OCI-LY1 (cell line): ENCODE results near the gene ALDH1A3.

Experiments
- H2AFZ ChIP-seq: fragments of 200-600 bp; sonication (generic), shearing (Covaris generic); 2 replicates; pipeline ENCODE4 v1.6.0; 2014; ENCODE audit warnings: antibody characterized with exemption, mild to moderate bottlenecking, low read length
- H3F3A ChIP-seq: fragments of 200-600 bp; sonication (generic), shearing (Covaris generic); 2 replicates; pipeline ENCODE4 v1.6.0; 2014; ENCODE audit warnings: mild to moderate bottlenecking, antibody characterized with exemption, low read length, moderate library complexity; ENCODE audit not compliant: insufficient read depth
- H3K27ac ChIP-seq: fragments of 200-600 bp; sonication (generic); 2 replicates; pipeline ENCODE4 v1.5.1; 2014; ENCODE audit warnings: low read length, mixed run types, mild to moderate bottlenecking, low read depth; ENCODE audit not compliant: poor library complexity, severe bottlenecking
- H3K27me3 ChIP-seq: fragments of 200-600 bp; sonication (generic); 2 replicates; pipeline ENCODE4 v1.6.0; 2014; ENCODE audit warnings: antibody characterized with exemption, mild to moderate bottlenecking, low read length, moderate library complexity; ENCODE audit not compliant: insufficient read depth
- H3K36me3 ChIP-seq: fragments of 200-600 bp; sonication (generic); 2 replicates; pipeline ENCODE4 v1.6.1; 2014; ENCODE audit warnings: mild to moderate bottlenecking, antibody characterized with exemption, low read length, moderate library complexity, mixed read lengths; ENCODE audit not compliant: insufficient read depth
- H3K4me1 ChIP-seq: fragments of 200-600 bp; sonication (generic); 2 replicates; pipeline ENCODE4 v1.5.1; 2014; ENCODE audit warnings: mild to moderate bottlenecking, low read length, moderate library complexity; ENCODE audit not compliant: insufficient read depth, severe bottlenecking
- H3K4me2 ChIP-seq: fragments of 200-600 bp; sonication (generic), shearing (Covaris generic); 2 replicates; pipeline ENCODE4 v1.6.1; 2014; ENCODE audit warnings: low read length
- H3K4me3 ChIP-seq: fragments of 200-600 bp; sonication (generic); 2 replicates; pipeline ENCODE4 v1.5.1; 2014; ENCODE audit warnings: low read length, low read depth, mild to moderate bottlenecking, mixed read lengths; ENCODE audit not compliant: poor library complexity, severe bottlenecking
- H3K79me2 ChIP-seq: fragments of 200-600 bp; shearing (Covaris generic); 2 replicates; pipeline ENCODE4 v1.6.1; 2016; ENCODE audit warnings: mixed run types, low read length, mixed read lengths; ENCODE audit not compliant: insufficient read depth
- H3K9ac ChIP-seq: fragments of 200-600 bp; sonication (generic), shearing (Covaris generic); 2 replicates; pipeline ENCODE4 v1.6.1; 2014; ENCODE audit warnings: mild to moderate bottlenecking, low read length, mixed read lengths
- H3K9me2 ChIP-seq: fragments of 200-600 bp; sonication (generic), shearing (Covaris generic); 2 replicates; pipeline ENCODE4 v1.6.1; 2014; ENCODE audit warnings: low read depth, mild to moderate bottlenecking, low read length, mixed read lengths
- H3K9me3 ChIP-seq: fragments of 200-600 bp; shearing (Covaris generic); 2 replicates; pipeline ENCODE4 v1.6.1; 2014; ENCODE audit warnings: low read length, mixed read lengths
- H4K20me1 ChIP-seq: fragments of 200-600 bp; sonication (generic), shearing (Covaris generic); 2 replicates; pipeline ENCODE4 v1.6.0; 2016; ENCODE audit warnings: mild to moderate bottlenecking, low read length; ENCODE audit not compliant: insufficient read depth
- CTCF ChIP-seq: fragments of 200-600 bp; sonication (generic), shearing (Covaris generic); IDR thresholded peaks from 2 replicates; pipeline ENCODE4 v1.5.1; 2017; ENCODE audit warnings: mild to moderate bottlenecking, antibody characterized with exemption, low read length, moderate library complexity, mixed read lengths
- EZH2 ChIP-seq: fragments of 200-600 bp; sonication (generic), shearing (Covaris generic); IDR thresholded peaks from 2 replicates; pipeline ENCODE4 v1.8.0; 2017; ENCODE audit warnings: borderline replicate concordance, mixed run types, mild to moderate bottlenecking, antibody characterized with exemption, low read length, moderate library complexity, mixed read lengths

ALDH1A3 gene

GRCh38 chr15:100941536-100941935 is 61.9 kb downstream of the ALDH1A3 start:
- Histone ChIP-seq H3K9ac (peak overlapping the region; percentile 32; the same call in 1 of the 2 replicates), H3K36me3 (peaks cover 53% of the 10 kb centered on the region), H3K27ac (peak overlapping the region; percentile 79), H4K20me1 (no peaks in the 10 kb centered on the region), H3F3A (no peaks in the 10 kb centered on the region), H3K9me3 (no peaks in the 10 kb centered on the region), H3K27me3 (no peaks in the 10 kb centered on the region), H3K79me2 (peaks cover 7% of the 10 kb centered on the region; the same call in 1 of the 2 replicates), H3K4me2 (peak overlapping the region; percentile 11; the same call in 1 of the 2 replicates), H3K4me1 (peaks cover 67% of the 10 kb centered on the region), H3K9me2 (no peaks in the 10 kb centered on the region), H3K4me3 (peak overlapping the region; percentile 21), H2AFZ (no peak overlapping the region)
- no peak for TF ChIP-seq CTCF
- no peak for TF ChIP-seq EZH2

- 0 out of 2 replicates have a peak, but pooled peaks cover 2% of the 10 kb centered on the region for H3K9me3 ChIP-seq
- peak overlapping the region; percentile 79 for H3K27ac ChIP-seq
- H3F3A ChIP-seq, result no peaks in the 10 kb centered on the region
- no peak for TF ChIP-seq EZH2
- TF ChIP-seq CTCF, result no peak
- peaks cover 61% of the 10 kb centered on the region for H3K36me3 ChIP-seq
- H3K4me2 ChIP-seq, result peak overlapping the region; percentile 11; the same call in 1 of the 2 replicates
- no peak overlapping the region for H2AFZ ChIP-seq
- no peaks in the 10 kb centered on the region for H4K20me1 ChIP-seq
- peaks cover 7% of the 10 kb centered on the region; the same call in 1 of the 2 replicates for H3K79me2 ChIP-seq
- H3K4me1 ChIP-seq, result peaks cover 62% of the 10 kb centered on the region
- no peaks in the 10 kb centered on the region for H3K27me3 ChIP-seq
- H3K9ac ChIP-seq, result 0 out of 2 replicates have a peak overlapping the region, but pooled peaks have one; percentile 8
- no peaks in the 10 kb centered on the region for H3K9me2 ChIP-seq
- no peak overlapping the region for H3K4me3 ChIP-seq
Measured at GRCh38 chr15:100942656-100943425, 63.2 kb downstream of the ALDH1A3 start.

- Histone ChIP-seq H3K4me1 (peaks cover 46% of the 10 kb centered on the region), H3K9me3 (0 out of 2 replicates have a peak, but pooled peaks cover 2% of the 10 kb centered on the region), H3K9ac (no peak overlapping the region), H3K79me2 (peaks cover 7% of the 10 kb centered on the region; the same call in 1 of the 2 replicates), H3K36me3 (peaks cover 59% of the 10 kb centered on the region), H3K27ac (peak overlapping the region; percentile 79), H3K4me2 (no peak overlapping the region), H3K4me3 (no peak overlapping the region), H2AFZ (no peak overlapping the region), H3K9me2 (no peaks in the 10 kb centered on the region), H4K20me1 (no peaks in the 10 kb centered on the region), H3K27me3 (no peaks in the 10 kb centered on the region), H3F3A (no peaks in the 10 kb centered on the region)
- no peak for TF ChIP-seq CTCF
- no peak for TF ChIP-seq EZH2
Measured at GRCh38 chr15:100944244-100944895, 64.7 kb downstream of the ALDH1A3 start.
